GM12878 (cell line): Measurements from ENCODE around the gene TSLP. TPM values are rescaled to one million over a fixed set of nuclear protein-coding genes. Genes with fewer than 3 reads are reported as not detected.

ENCODE experiments used
- ATAC-seq: fragments of 200-7000 bp; cut with Tn5 transposase; 3 replicates; pipeline ENCODE4 v1.9.1; 2020; ENCODE audit warnings: mild to moderate bottlenecking, moderate library complexity
- BruUV-seq: library from RNA; stranded (reverse); fragments of 400-500 nt; replicated peaks from 2 replicates; lab custom pipeline; 2021; lab: Mats Ljungman, UMichigan
- CTCF ChIA-PET: fragments of 300-600 bp; sonication (Branson Sonifier 250); formaldehyde crosslinking; extraction: SDS; loops from one replicate; lab custom pipeline; 2021; ENCODE audit warnings: inconsistent platforms; lab: Yijun Ruan, JAX
- POLR2A ChIA-PET: fragments of 350-600 bp; formaldehyde crosslinking; extraction: SDS; loops from one replicate; lab custom pipeline; 2021; ENCODE audit warnings: inconsistent platforms; lab: Charles Lee
- RAD21 ChIA-PET: fragments of 300-600 bp; sonication (Branson Sonifier 250); formaldehyde crosslinking; loops from one replicate; lab custom pipeline; 2023; ENCODE audit warnings: antibody characterized with exemption; ENCODE audit not compliant: unreplicated experiment; lab: Charles Lee
- SMC1A ChIA-PET: fragments of 300-600 bp; sonication (Branson Sonifier 250); formaldehyde crosslinking; loops from one replicate; lab custom pipeline; 2023; ENCODE audit not compliant: unreplicated experiment, uncharacterized antibody; lab: Charles Lee
- DNase-seq: peaks from one replicate; pipeline ENCODE4 v3.0.0-alpha.2; 2011; ENCODE audit warnings: low read depth, low spot score
- FAIRE-seq: peaks from 3 replicates; lab custom pipeline; 2011; peaks lifted over from hg19 to GRCh38; lab: Jason Lieb, UNC
- H2AFZ ChIP-seq: 2 replicates; pipeline ENCODE4 v1.6.0; 2011; ENCODE audit warnings: low read depth, low read length, control low read depth; ENCODE audit not compliant: control insufficient read depth
- H3K27ac ChIP-seq: 2 replicates; pipeline ENCODE4 v1.5.1; 2011; ENCODE audit warnings: control low read depth; ENCODE audit not compliant: control insufficient read depth, insufficient read depth
- H3K27me3 ChIP-seq, 2 experiments: replicated peaks in 1 of 2; 2 replicates each; pipeline versions ENCODE4 v1.6.0 to v1.6.1; 2011; ENCODE audit warnings: low read length in 1 of 2; ENCODE audit not compliant: control insufficient read depth in 2 of 2, insufficient read depth in 2 of 2
- H3K36me3 ChIP-seq, 2 experiments: 2 replicates each; pipeline ENCODE4 v1.5.1; 2011; ENCODE audit warnings: low read length in 1 of 2; ENCODE audit not compliant: control insufficient read depth in 2 of 2, insufficient read depth in 2 of 2
- H3K4me1 ChIP-seq: 2 replicates; pipeline ENCODE4 v1.6.1; 2011; ENCODE audit warnings: mild to moderate bottlenecking, low read length, moderate library complexity, mixed read lengths; ENCODE audit not compliant: control insufficient read depth, insufficient read depth
- H3K4me2 ChIP-seq: 2 replicates; pipeline ENCODE4 v1.6.0; 2011; ENCODE audit warnings: control low read depth; ENCODE audit not compliant: control insufficient read depth, insufficient read depth
- H3K4me3 ChIP-seq: fragments of 200-600 bp; sonication (generic); 2 replicates; pipeline ENCODE4 v1.5.1; 2016
- H3K79me2 ChIP-seq: 2 replicates; pipeline ENCODE4 v1.6.0; 2011; ENCODE audit warnings: low read length; ENCODE audit not compliant: control insufficient read depth, insufficient read depth
- H3K9ac ChIP-seq: 2 replicates; pipeline ENCODE4 v1.8.0; 2011; ENCODE audit warnings: low read length, control low read depth, mixed read lengths; ENCODE audit not compliant: control insufficient read depth, insufficient read depth
- H3K9me3 ChIP-seq: replicated peaks from 3 replicates; pipeline ENCODE4 v1.5.1; 2011; ENCODE audit warnings: mild to moderate bottlenecking, low read length; ENCODE audit not compliant: control insufficient read depth, insufficient read depth
- H4K20me1 ChIP-seq: 2 replicates; pipeline ENCODE4 v1.6.0; 2011; ENCODE audit not compliant: control insufficient read depth, insufficient read depth
- CBFB ChIP-seq: IDR thresholded peaks from 2 replicates; pipeline ENCODE4 v1.6.1; 2016; ENCODE audit warnings: antibody characterized with exemption, low read depth
- IKZF2 ChIP-seq, 2 experiments: fragments of 450-650 bp; IDR thresholded peaks; 2 replicates each; pipeline ENCODE4 v1.6.1; 2017; ENCODE audit warnings: mild to moderate bottlenecking in 2 of 2, moderate library complexity in 2 of 2
- TCF12 ChIP-seq: IDR thresholded peaks from 2 replicates; pipeline ENCODE4 v1.6.1; 2011; ENCODE audit warnings: low read depth, mild to moderate bottlenecking, low read length
- ZNF622 ChIP-seq: fragments of 450-650 bp; IDR thresholded peaks from 2 replicates; pipeline ENCODE4 v1.6.1; 2017; ENCODE audit warnings: mild to moderate bottlenecking, inconsistent platforms
- WGBS: methylation state at CpG from one replicate; pipeline ENCODE4 v1.1.6; 2016; ENCODE audit warnings: low lambda C conversion rate; ENCODE audit not compliant: insufficient replicate concordance, insufficient coverage; ENCODE audit errors: missing lambda C conversion rate; 5-methylcytosine and 5-hydroxymethylcytosine counted together
- in situ Hi-C: fragments of 300-500 bp; cut with MboI; formaldehyde crosslinking; loops from 9 replicates; pipeline ENCODE4 v1.14.3; 2018; ENCODE audit warnings: mixed read lengths
- intact Hi-C: fragments of 100-400 bp; cut with micrococcal nuclease; formaldehyde crosslinking; loops from one replicate; pipeline ENCODE4 v1.14.2; 2022; ENCODE audit not compliant: unreplicated experiment
- polyA plus RNA-seq, 11 experiments: library from polyadenylated mRNA; depleted of rRNA in 4 of 11; unstranded in 6 of 11; stranded (reverse) in 5 of 11; fragments of >200 nt; fragmentation: Nextera tagmentation in 4 of 11; fragmentation: Illumina TruSeq in 1 of 11; extraction: Ambion mirVana in 4 of 11; extraction: Trizol in 1 of 11; gene quantifications; 1 replicate in 1 of 11; 2 replicates in 10 of 11; pipeline versions ENCODE4 v1.2.1 to v1.2.3, GENCODE V29; 2011 to 2016; ENCODE audit warnings: inconsistent platforms in 2 of 11, missing spikeins in 2 of 11, low read depth in 1 of 11
- total RNA-seq, 4 experiments: library from RNA; depleted of rRNA in 3 of 4; stranded (reverse); fragments of >200 nt in 3 of 4; fragmentation: Illumina TruSeq in 1 of 4; extraction: Trizol in 1 of 4; gene quantifications; 2 replicates each; pipeline versions ENCODE4 v1.2.1 to v1.2.3, GENCODE V29; 2013 to 2021
- TF ChIP-seq, protein P1 (sequence below): IDR thresholded peaks from 2 replicates; pipeline ENCODE4 v1.6.1; 2012; ENCODE audit warnings: improper control_type of control experiment, low read depth, low read length; ENCODE audit not compliant: insufficient replicate concordance
- TF ChIP-seq, protein P2 (sequence below): fragments of 450-650 bp; IDR thresholded peaks from 2 replicates; pipeline ENCODE4 v1.6.1; 2017; ENCODE audit warnings: mild to moderate bottlenecking, low read depth, inconsistent platforms; ENCODE audit not compliant: poor library complexity, severe bottlenecking
- TF ChIP-seq, protein P3 (sequence below): fragments of 150-350 bp; IDR thresholded peaks from 2 replicates; pipeline ENCODE4 v1.6.1; 2016; ENCODE audit warnings: low read depth, low read length

TSLP gene
- total and polyA plus RNA-seq, 10 of the 15 experiments (the other 5 are each of a cell fraction or from before 2014, with no cell fraction given), result 0.05 to 0.32 TPM; not detected in 8

DNA sequence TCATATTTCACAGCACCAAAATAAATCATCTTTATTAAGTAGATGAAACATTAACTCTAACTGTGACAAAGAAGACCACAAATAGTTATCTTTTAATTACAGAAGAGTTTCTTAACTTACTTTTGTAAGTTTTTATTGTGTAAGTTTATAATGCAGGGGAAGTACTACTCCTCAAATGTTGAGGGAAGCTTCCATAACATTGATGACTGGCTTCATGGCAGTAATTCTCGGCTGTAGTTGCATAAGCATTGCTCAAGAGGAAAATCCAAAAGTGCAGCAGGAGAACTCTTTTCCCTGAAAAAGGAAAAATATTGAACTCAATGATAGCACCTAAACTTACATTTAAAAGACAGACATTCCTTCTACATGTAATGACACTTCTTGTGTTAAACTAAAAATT, 4.6 kb downstream of the TSLP start (continued):
- TF ChIP-seq, protein P1, sequence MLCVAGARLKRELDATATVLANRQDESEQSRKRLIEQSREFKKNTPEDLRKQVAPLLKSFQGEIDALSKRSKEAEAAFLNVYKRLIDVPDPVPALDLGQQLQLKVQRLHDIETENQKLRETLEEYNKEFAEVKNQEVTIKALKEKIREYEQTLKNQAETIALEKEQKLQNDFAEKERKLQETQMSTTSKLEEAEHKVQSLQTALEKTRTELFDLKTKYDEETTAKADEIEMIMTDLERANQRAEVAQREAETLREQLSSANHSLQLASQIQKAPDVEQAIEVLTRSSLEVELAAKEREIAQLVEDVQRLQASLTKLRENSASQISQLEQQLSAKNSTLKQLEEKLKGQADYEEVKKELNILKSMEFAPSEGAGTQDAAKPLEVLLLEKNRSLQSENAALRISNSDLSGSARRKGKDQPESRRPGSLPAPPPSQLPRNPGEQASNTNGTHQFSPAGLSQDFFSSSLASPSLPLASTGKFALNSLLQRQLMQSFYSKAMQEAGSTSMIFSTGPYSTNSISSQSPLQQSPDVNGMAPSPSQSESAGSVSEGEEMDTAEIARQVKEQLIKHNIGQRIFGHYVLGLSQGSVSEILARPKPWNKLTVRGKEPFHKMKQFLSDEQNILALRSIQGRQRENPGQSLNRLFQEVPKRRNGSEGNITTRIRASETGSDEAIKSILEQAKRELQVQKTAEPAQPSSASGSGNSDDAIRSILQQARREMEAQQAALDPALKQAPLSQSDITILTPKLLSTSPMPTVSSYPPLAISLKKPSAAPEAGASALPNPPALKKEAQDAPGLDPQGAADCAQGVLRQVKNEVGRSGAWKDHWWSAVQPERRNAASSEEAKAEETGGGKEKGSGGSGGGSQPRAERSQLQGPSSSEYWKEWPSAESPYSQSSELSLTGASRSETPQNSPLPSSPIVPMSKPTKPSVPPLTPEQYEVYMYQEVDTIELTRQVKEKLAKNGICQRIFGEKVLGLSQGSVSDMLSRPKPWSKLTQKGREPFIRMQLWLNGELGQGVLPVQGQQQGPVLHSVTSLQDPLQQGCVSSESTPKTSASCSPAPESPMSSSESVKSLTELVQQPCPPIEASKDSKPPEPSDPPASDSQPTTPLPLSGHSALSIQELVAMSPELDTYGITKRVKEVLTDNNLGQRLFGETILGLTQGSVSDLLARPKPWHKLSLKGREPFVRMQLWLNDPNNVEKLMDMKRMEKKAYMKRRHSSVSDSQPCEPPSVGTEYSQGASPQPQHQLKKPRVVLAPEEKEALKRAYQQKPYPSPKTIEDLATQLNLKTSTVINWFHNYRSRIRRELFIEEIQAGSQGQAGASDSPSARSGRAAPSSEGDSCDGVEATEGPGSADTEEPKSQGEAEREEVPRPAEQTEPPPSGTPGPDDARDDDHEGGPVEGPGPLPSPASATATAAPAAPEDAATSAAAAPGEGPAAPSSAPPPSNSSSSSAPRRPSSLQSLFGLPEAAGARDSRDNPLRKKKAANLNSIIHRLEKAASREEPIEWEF, result no peak
- TF ChIP-seq, protein P2, sequence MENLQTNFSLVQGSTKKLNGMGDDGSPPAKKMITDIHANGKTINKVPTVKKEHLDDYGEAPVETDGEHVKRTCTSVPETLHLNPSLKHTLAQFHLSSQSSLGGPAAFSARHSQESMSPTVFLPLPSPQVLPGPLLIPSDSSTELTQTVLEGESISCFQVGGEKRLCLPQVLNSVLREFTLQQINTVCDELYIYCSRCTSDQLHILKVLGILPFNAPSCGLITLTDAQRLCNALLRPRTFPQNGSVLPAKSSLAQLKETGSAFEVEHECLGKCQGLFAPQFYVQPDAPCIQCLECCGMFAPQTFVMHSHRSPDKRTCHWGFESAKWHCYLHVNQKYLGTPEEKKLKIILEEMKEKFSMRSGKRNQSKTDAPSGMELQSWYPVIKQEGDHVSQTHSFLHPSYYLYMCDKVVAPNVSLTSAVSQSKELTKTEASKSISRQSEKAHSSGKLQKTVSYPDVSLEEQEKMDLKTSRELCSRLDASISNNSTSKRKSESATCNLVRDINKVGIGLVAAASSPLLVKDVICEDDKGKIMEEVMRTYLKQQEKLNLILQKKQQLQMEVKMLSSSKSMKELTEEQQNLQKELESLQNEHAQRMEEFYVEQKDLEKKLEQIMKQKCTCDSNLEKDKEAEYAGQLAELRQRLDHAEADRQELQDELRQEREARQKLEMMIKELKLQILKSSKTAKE, result no peak
- no peak for TF ChIP-seq CBFB
- TF ChIP-seq ZNF622, result no peak

DNA sequence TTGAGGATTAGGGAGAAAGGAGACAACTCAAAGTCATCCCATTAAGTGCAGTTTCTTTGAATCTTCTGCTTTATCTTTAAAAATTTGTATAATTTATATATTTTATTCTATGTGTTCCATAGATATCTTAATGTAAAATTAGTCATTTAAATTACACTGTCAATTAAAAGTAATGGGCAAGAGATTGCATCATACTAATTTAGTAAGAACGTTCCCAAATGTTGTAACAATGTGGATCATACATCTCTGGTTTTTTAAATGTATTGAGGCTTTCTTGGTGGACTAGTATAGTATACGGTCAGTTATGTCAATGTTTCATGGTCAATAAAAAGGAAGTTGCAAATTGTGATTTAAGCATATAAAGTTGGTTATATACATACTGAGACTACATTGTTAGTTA, 6.2 kb downstream of the TSLP start:
- in situ Hi-C loops (no loop called here), intact Hi-C loops (no loop called here)
- Histone ChIP-seq H3K27ac (no peak overlapping the region), H3K27me3 (peaks cover 2 to 12% of the 10 kb centered on the region in 2 experiments), H3K9me3 (no peaks in the 10 kb centered on the region), H3K79me2 (no peaks in the 10 kb centered on the region), H3K9ac (no peak overlapping the region), H3K4me1 (no peaks in the 10 kb centered on the region), H3K36me3 (no peaks in the 10 kb centered on the region), H3K4me2 (no peak overlapping the region), H4K20me1 (no peaks in the 10 kb centered on the region), H3K4me3 (no peak overlapping the region), H2AFZ (no peak overlapping the region)
- ATAC-seq, result no peak
- no peak for DNase-seq
- no TSS peak for BruUV-seq
- RAD21 ChIA-PET, result no interaction called here
- SMC1A ChIA-PET, result interaction anchor here (1.3 kb wide), 1 partner anchor 15 kb away, joined by 3 read pairs; no protein-coding TSS in a partner anchor
- POLR2A ChIA-PET, result no interaction called here
- FAIRE-seq, result no peak
- 27% methylated on average over 2 of the region's 2 CpGs for WGBS
- CTCF ChIA-PET, result no interaction called here
- no peak for TF ChIP-seq TCF12
- TF ChIP-seq IKZF2 (IDR thresholded peaks at IDR 0.05), result no peak
- TF ChIP-seq, protein P3, sequence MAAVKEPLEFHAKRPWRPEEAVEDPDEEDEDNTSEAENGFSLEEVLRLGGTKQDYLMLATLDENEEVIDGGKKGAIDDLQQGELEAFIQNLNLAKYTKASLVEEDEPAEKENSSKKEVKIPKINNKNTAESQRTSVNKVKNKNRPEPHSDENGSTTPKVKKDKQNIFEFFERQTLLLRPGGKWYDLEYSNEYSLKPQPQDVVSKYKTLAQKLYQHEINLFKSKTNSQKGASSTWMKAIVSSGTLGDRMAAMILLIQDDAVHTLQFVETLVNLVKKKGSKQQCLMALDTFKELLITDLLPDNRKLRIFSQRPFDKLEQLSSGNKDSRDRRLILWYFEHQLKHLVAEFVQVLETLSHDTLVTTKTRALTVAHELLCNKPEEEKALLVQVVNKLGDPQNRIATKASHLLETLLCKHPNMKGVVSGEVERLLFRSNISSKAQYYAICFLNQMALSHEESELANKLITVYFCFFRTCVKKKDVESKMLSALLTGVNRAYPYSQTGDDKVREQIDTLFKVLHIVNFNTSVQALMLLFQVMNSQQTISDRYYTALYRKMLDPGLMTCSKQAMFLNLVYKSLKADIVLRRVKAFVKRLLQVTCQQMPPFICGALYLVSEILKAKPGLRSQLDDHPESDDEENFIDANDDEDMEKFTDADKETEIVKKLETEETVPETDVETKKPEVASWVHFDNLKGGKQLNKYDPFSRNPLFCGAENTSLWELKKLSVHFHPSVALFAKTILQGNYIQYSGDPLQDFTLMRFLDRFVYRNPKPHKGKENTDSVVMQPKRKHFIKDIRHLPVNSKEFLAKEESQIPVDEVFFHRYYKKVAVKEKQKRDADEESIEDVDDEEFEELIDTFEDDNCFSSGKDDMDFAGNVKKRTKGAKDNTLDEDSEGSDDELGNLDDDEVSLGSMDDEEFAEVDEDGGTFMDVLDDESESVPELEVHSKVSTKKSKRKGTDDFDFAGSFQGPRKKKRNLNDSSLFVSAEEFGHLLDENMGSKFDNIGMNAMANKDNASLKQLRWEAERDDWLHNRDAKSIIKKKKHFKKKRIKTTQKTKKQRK, result no peak
